GM12878 (cell line): ENCODE measurements around the gene TRPM3. TPM values are rescaled to one million over a fixed set of nuclear protein-coding genes. Genes with fewer than 3 reads are reported as not detected.

Source experiments
- ATAC-seq: fragments of 200-7000 bp; cut with Tn5 transposase; 3 replicates; pipeline ENCODE4 v1.9.1; 2020; ENCODE audit warnings: mild to moderate bottlenecking, moderate library complexity
- BruUV-seq: library from RNA; stranded (reverse); fragments of 400-500 nt; replicated peaks from 2 replicates; lab custom pipeline; 2021; lab: Mats Ljungman, UMichigan
- CTCF ChIA-PET: fragments of 300-600 bp; sonication (Branson Sonifier 250); formaldehyde crosslinking; extraction: SDS; loops from one replicate; lab custom pipeline; 2021; ENCODE audit warnings: inconsistent platforms; lab: Yijun Ruan, JAX
- POLR2A ChIA-PET: fragments of 350-600 bp; formaldehyde crosslinking; extraction: SDS; loops from one replicate; lab custom pipeline; 2021; ENCODE audit warnings: inconsistent platforms; lab: Charles Lee
- RAD21 ChIA-PET: fragments of 300-600 bp; sonication (Branson Sonifier 250); formaldehyde crosslinking; loops from one replicate; lab custom pipeline; 2023; ENCODE audit warnings: antibody characterized with exemption; ENCODE audit not compliant: unreplicated experiment; lab: Charles Lee
- SMC1A ChIA-PET: fragments of 300-600 bp; sonication (Branson Sonifier 250); formaldehyde crosslinking; loops from one replicate; lab custom pipeline; 2023; ENCODE audit not compliant: unreplicated experiment, uncharacterized antibody; lab: Charles Lee
- DNase-seq: peaks from one replicate; pipeline ENCODE4 v3.0.0-alpha.2; 2011; ENCODE audit warnings: low read depth, low spot score
- FAIRE-seq: peaks from 3 replicates; lab custom pipeline; 2011; peaks lifted over from hg19 to GRCh38; lab: Jason Lieb, UNC
- H2AFZ ChIP-seq: 2 replicates; pipeline ENCODE4 v1.6.0; 2011; ENCODE audit warnings: low read depth, low read length, control low read depth; ENCODE audit not compliant: control insufficient read depth
- H3K27ac ChIP-seq: 2 replicates; pipeline ENCODE4 v1.5.1; 2011; ENCODE audit warnings: control low read depth; ENCODE audit not compliant: control insufficient read depth, insufficient read depth
- H3K27me3 ChIP-seq, 2 experiments: replicated peaks in 1 of 2; 2 replicates each; pipeline versions ENCODE4 v1.6.0 to v1.6.1; 2011; ENCODE audit warnings: low read length in 1 of 2; ENCODE audit not compliant: control insufficient read depth in 2 of 2, insufficient read depth in 2 of 2
- H3K36me3 ChIP-seq, 2 experiments: 2 replicates each; pipeline ENCODE4 v1.5.1; 2011; ENCODE audit warnings: low read length in 1 of 2; ENCODE audit not compliant: control insufficient read depth in 2 of 2, insufficient read depth in 2 of 2
- H3K4me1 ChIP-seq: 2 replicates; pipeline ENCODE4 v1.6.1; 2011; ENCODE audit warnings: mild to moderate bottlenecking, low read length, moderate library complexity, mixed read lengths; ENCODE audit not compliant: control insufficient read depth, insufficient read depth
- H3K4me2 ChIP-seq: 2 replicates; pipeline ENCODE4 v1.6.0; 2011; ENCODE audit warnings: control low read depth; ENCODE audit not compliant: control insufficient read depth, insufficient read depth
- H3K4me3 ChIP-seq: fragments of 200-600 bp; sonication (generic); 2 replicates; pipeline ENCODE4 v1.5.1; 2016
- H3K79me2 ChIP-seq: 2 replicates; pipeline ENCODE4 v1.6.0; 2011; ENCODE audit warnings: low read length; ENCODE audit not compliant: control insufficient read depth, insufficient read depth
- H3K9ac ChIP-seq: 2 replicates; pipeline ENCODE4 v1.8.0; 2011; ENCODE audit warnings: low read length, control low read depth, mixed read lengths; ENCODE audit not compliant: control insufficient read depth, insufficient read depth
- H3K9me3 ChIP-seq: replicated peaks from 3 replicates; pipeline ENCODE4 v1.5.1; 2011; ENCODE audit warnings: mild to moderate bottlenecking, low read length; ENCODE audit not compliant: control insufficient read depth, insufficient read depth
- H4K20me1 ChIP-seq: 2 replicates; pipeline ENCODE4 v1.6.0; 2011; ENCODE audit not compliant: control insufficient read depth, insufficient read depth
- CBX3 ChIP-seq: fragments of 200-600 bp; sonication (generic); IDR thresholded peaks from 2 replicates; pipeline ENCODE4 v1.6.1; 2016; ENCODE audit warnings: low read depth, borderline replicate concordance
- CHD4 ChIP-seq: fragments of 200-600 bp; sonication (generic); IDR thresholded peaks from 2 replicates; pipeline ENCODE4 v1.6.1; 2016; ENCODE audit warnings: mild to moderate bottlenecking
- FOS ChIP-seq: IDR thresholded peaks from 3 replicates; pipeline ENCODE4 v1.6.1; 2011; ENCODE audit warnings: borderline replicate concordance; ENCODE audit not compliant: insufficient read length; ENCODE audit errors: extremely low read depth
- GABPA ChIP-seq: IDR thresholded peaks from 2 replicates; pipeline ENCODE4 v1.6.1; 2014; ENCODE audit warnings: antibody characterized with exemption, low read depth, mild to moderate bottlenecking, inconsistent platforms
- IRF4 ChIP-seq: IDR thresholded peaks from 2 replicates; pipeline ENCODE4 v1.6.1; 2011; ENCODE audit warnings: low read depth, low read length
- JUNB ChIP-seq: IDR thresholded peaks from 2 replicates; pipeline ENCODE4 v1.6.1; 2016; ENCODE audit warnings: antibody characterized with exemption, mild to moderate bottlenecking
- MYB ChIP-seq: fragments of 150-350 bp; IDR thresholded peaks from 2 replicates; pipeline ENCODE4 v1.6.1; 2014; ENCODE audit warnings: mild to moderate bottlenecking, low read depth, low read length, borderline replicate concordance
- NR2C2 ChIP-seq: IDR thresholded peaks from 2 replicates; pipeline ENCODE4 v1.6.1; 2011; ENCODE audit warnings: borderline replicate concordance, low read depth; ENCODE audit not compliant: control insufficient read depth, insufficient read length
- PAX5 ChIP-seq: IDR thresholded peaks from 2 replicates; pipeline ENCODE4 v1.6.1; 2011; ENCODE audit warnings: low read depth, low read length, borderline replicate concordance
- PAX8 ChIP-seq: fragments of 450-650 bp; IDR thresholded peaks from 2 replicates; pipeline ENCODE4 v1.6.1; 2017; ENCODE audit warnings: mild to moderate bottlenecking, moderate library complexity
- RBBP5 ChIP-seq: fragments of 200-600 bp; sonication (generic); conservative IDR thresholded peaks from 2 replicates; pipeline ENCODE4 v1.6.1; 2016
- RCOR1 ChIP-seq: conservative IDR thresholded peaks from 2 replicates; pipeline ENCODE4 v1.6.1; 2012; ENCODE audit warnings: low read depth, low read length, improper control_type of control experiment
- RUNX3 ChIP-seq: IDR thresholded peaks from 2 replicates; pipeline ENCODE4 v1.6.1; 2012; ENCODE audit warnings: low read length, inconsistent platforms
- SUPT20H ChIP-seq: IDR thresholded peaks from 2 replicates; pipeline ENCODE4 v1.6.1; 2011; ENCODE audit warnings: low read depth, mild to moderate bottlenecking, low read length, moderate library complexity, borderline replicate concordance; ENCODE audit not compliant: control insufficient read depth
- TBL1XR1 ChIP-seq: IDR thresholded peaks from 2 replicates; pipeline ENCODE4 v1.6.1; 2012; ENCODE audit warnings: low read depth, low read length, improper control_type of control experiment
- WGBS: methylation state at CpG from one replicate; pipeline ENCODE4 v1.1.6; 2016; ENCODE audit warnings: low lambda C conversion rate; ENCODE audit not compliant: insufficient replicate concordance, insufficient coverage; ENCODE audit errors: missing lambda C conversion rate; 5-methylcytosine and 5-hydroxymethylcytosine counted together
- in situ Hi-C: fragments of 300-500 bp; cut with MboI; formaldehyde crosslinking; loops from 9 replicates; pipeline ENCODE4 v1.14.3; 2018; ENCODE audit warnings: mixed read lengths
- intact Hi-C: fragments of 100-400 bp; cut with micrococcal nuclease; formaldehyde crosslinking; loops from one replicate; pipeline ENCODE4 v1.14.2; 2022; ENCODE audit not compliant: unreplicated experiment
- polyA plus RNA-seq, 11 experiments: library from polyadenylated mRNA; depleted of rRNA in 4 of 11; unstranded in 6 of 11; stranded (reverse) in 5 of 11; fragments of >200 nt; fragmentation: Nextera tagmentation in 4 of 11; fragmentation: Illumina TruSeq in 1 of 11; extraction: Ambion mirVana in 4 of 11; extraction: Trizol in 1 of 11; gene quantifications; 1 replicate in 1 of 11; 2 replicates in 10 of 11; pipeline versions ENCODE4 v1.2.1 to v1.2.3, GENCODE V29; 2011 to 2016; ENCODE audit warnings: inconsistent platforms in 2 of 11, missing spikeins in 2 of 11, low read depth in 1 of 11
- total RNA-seq, 4 experiments: library from RNA; depleted of rRNA in 3 of 4; stranded (reverse); fragments of >200 nt in 3 of 4; fragmentation: Illumina TruSeq in 1 of 4; extraction: Trizol in 1 of 4; gene quantifications; 2 replicates each; pipeline versions ENCODE4 v1.2.1 to v1.2.3, GENCODE V29; 2013 to 2021
- TF ChIP-seq, protein P1 (sequence below): fragments of 450-650 bp; IDR thresholded peaks from 2 replicates; pipeline ENCODE4 v1.6.1; 2014; ENCODE audit warnings: mild to moderate bottlenecking
- TF ChIP-seq, protein P2 (sequence below): fragments of 450-650 bp; formaldehyde crosslinking; IDR thresholded peaks from 2 replicates; pipeline ENCODE4 v1.4.0; 2020; ENCODE audit warnings: mild to moderate bottlenecking, moderate library complexity

Gene TRPM3
- total and polyA plus RNA-seq, 10 of the 15 experiments (the other 5 are each of a cell fraction or from before 2014, with no cell fraction given), result not detected

DNA sequence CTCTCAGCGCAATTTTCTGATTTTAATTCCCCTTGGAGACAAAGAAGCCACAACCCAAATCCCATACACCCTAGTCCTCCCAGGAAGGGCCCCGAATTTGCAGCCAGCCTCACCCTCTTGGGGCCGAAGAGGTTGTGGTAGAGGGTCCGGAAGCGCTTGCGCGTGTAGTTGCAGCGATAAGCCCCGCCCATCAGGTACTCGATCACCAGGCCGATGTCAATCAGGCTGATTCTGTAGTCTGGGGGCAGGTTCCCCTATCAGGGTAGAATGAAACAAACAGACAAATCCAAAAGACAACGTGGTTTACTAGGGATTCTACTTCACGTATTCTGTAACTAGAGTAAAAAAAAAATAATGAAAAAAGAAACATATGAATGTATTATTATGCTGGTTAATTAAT is 496.3 kb downstream of the TRPM3 start (continued):
- TF ChIP-seq IRF4, result no peak
- TF ChIP-seq GABPA, result no peak
- no peak for TF ChIP-seq SUPT20H
- no peak for TF ChIP-seq TBL1XR1
- TF ChIP-seq RUNX3, result no peak
- TF ChIP-seq NR2C2, result no peak

DNA sequence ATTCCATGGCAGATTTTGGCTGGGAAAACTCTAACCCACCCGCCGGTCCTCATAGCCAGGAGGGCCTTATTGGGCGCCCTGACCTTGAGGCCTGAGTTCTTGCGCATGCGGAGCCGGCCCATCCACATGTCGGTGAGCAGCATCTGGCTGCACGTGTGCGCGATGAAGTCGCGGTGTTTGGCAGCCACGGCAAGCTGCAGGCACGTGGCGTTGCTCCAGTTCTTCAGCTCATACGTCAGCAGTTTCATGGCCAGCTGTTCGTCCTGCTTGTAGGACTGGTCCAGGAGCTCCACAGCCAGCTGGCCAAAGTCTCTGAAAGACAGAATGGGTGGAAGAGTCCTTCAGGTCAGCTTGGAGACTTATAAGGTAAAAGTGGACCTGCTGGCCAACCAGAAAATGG is 502.6 kb downstream of the TRPM3 start:
- CTCF ChIA-PET, result no interaction called here
- no peak overlapping the region for H3K4me2 ChIP-seq
- WGBS, result 61% methylated on average over 17 of the region's 17 CpGs
- FAIRE-seq, result no peak
- no peak overlapping the region for H2AFZ ChIP-seq
- no TSS peak for BruUV-seq
- H3K9me3 ChIP-seq, result no peaks in the 10 kb centered on the region
- no peaks in the 10 kb centered on the region for H3K4me1 ChIP-seq
- POLR2A ChIA-PET, result no interaction called here
- no peak overlapping the region for H3K27ac ChIP-seq
- TF ChIP-seq CBX3 (no peak), FOS (no peak), PAX5 (no peak), RCOR1 (no peak), CHD4 (no peak), PAX8 (no peak), RBBP5 (no peak), MYB (no peak), JUNB (no peak)
- TF ChIP-seq, protein P1, sequence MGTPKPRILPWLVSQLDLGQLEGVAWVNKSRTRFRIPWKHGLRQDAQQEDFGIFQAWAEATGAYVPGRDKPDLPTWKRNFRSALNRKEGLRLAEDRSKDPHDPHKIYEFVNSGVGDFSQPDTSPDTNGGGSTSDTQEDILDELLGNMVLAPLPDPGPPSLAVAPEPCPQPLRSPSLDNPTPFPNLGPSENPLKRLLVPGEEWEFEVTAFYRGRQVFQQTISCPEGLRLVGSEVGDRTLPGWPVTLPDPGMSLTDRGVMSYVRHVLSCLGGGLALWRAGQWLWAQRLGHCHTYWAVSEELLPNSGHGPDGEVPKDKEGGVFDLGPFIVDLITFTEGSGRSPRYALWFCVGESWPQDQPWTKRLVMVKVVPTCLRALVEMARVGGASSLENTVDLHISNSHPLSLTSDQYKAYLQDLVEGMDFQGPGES, result no peak
- TF ChIP-seq, protein P2, sequence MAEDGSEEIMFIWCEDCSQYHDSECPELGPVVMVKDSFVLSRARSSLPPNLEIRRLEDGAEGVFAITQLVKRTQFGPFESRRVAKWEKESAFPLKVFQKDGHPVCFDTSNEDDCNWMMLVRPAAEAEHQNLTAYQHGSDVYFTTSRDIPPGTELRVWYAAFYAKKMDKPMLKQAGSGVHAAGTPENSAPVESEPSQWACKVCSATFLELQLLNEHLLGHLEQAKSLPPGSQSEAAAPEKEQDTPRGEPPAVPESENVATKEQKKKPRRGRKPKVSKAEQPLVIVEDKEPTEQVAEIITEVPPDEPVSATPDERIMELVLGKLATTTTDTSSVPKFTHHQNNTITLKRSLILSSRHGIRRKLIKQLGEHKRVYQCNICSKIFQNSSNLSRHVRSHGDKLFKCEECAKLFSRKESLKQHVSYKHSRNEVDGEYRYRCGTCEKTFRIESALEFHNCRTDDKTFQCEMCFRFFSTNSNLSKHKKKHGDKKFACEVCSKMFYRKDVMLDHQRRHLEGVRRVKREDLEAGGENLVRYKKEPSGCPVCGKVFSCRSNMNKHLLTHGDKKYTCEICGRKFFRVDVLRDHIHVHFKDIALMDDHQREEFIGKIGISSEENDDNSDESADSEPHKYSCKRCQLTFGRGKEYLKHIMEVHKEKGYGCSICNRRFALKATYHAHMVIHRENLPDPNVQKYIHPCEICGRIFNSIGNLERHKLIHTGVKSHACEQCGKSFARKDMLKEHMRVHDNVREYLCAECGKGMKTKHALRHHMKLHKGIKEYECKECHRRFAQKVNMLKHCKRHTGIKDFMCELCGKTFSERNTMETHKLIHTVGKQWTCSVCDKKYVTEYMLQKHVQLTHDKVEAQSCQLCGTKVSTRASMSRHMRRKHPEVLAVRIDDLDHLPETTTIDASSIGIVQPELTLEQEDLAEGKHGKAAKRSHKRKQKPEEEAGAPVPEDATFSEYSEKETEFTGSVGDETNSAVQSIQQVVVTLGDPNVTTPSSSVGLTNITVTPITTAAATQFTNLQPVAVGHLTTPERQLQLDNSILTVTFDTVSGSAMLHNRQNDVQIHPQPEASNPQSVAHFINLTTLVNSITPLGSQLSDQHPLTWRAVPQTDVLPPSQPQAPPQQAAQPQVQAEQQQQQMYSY, result no peak
- SMC1A ChIA-PET, result no interaction called here
- no peaks in the 10 kb centered on the region; a peak in 1 of 4 replicates for H3K27me3 ChIP-seq
- H3K79me2 ChIP-seq, result no peaks in the 10 kb centered on the region
- RAD21 ChIA-PET, result interaction anchor here (0.7 kb wide), 1 partner anchor 771 kb away, joined by 3 read pairs; no protein-coding TSS in a partner anchor
- no peaks in the 10 kb centered on the region for H4K20me1 ChIP-seq
- no peaks in the 10 kb centered on the region for H3K36me3 ChIP-seq
- H3K9ac ChIP-seq, result no peak overlapping the region
- no peak for DNase-seq
- no peak for ATAC-seq
- in situ Hi-C loops (no loop called here), intact Hi-C loops (no loop called here)
- H3K4me3 ChIP-seq, result no peak overlapping the region
